IMR-90 (cell line): ENCODE data around the gene MAP3K13. TPM values are rescaled to one million over a fixed set of nuclear protein-coding genes. Genes with fewer than 3 reads are reported as not detected.

Experiments
- ATAC-seq: fragments of 200-7000 bp; cut with Tn5 transposase; 2 replicates; pipeline ENCODE4 v1.9.1; 2020; ENCODE audit warnings: low read depth, mild to moderate bottlenecking, moderate library complexity
- BruUV-seq: library from RNA; stranded (reverse); fragments of 400-500 nt; replicated peaks from 2 replicates; lab custom pipeline; 2021; lab: Mats Ljungman, UMichigan
- CTCF ChIA-PET: fragments of 300-600 bp; formaldehyde crosslinking; extraction: SDS; loops from one replicate; lab custom pipeline; 2021; ENCODE audit warnings: antibody characterized with exemption; lab: Yijun Ruan, JAX
- POLR2A ChIA-PET: fragments of 300-600 bp; sonication (Branson Sonifier 250); formaldehyde crosslinking; loops from one replicate; lab custom pipeline; 2022; ENCODE audit warnings: antibody characterized with exemption; ENCODE audit not compliant: unreplicated experiment; lab: Charles Lee
- DNase-seq: peaks from one replicate; pipeline ENCODE4 v3.0.0; 2013
- H2AFZ ChIP-seq: replicated peaks from 2 replicates; pipeline ENCODE3; 2013; ENCODE audit warnings: low read length, mild to moderate bottlenecking; ENCODE audit not compliant: poor library complexity
- H2AK5ac ChIP-seq: 2 replicates; pipeline ENCODE4 v1.6.1; 2013; ENCODE audit warnings: low read depth, low read length, inconsistent platforms
- H2AK9ac ChIP-seq: replicated peaks from 2 replicates; pipeline ENCODE3; 2013; ENCODE audit warnings: mild to moderate bottlenecking, low read depth, low read length, moderate library complexity; ENCODE audit not compliant: poor library complexity
- H2BK120ac ChIP-seq: 2 replicates; pipeline ENCODE4 v1.6.1; 2013; ENCODE audit warnings: low read depth, low read length, inconsistent platforms
- H2BK15ac ChIP-seq: 3 replicates; pipeline ENCODE4 v1.6.1; 2013; ENCODE audit warnings: low read depth, low read length, inconsistent platforms
- H2BK20ac ChIP-seq: 2 replicates; pipeline ENCODE4 v1.6.1; 2013; ENCODE audit warnings: low read depth, mild to moderate bottlenecking, inconsistent platforms, low read length, moderate library complexity
- H2BK5ac ChIP-seq: 2 replicates; pipeline ENCODE4 v1.6.1; 2013; ENCODE audit warnings: mild to moderate bottlenecking, low read depth, low read length, inconsistent platforms; ENCODE audit not compliant: poor library complexity, severe bottlenecking
- H3K14ac ChIP-seq: replicated peaks from 2 replicates; pipeline ENCODE4 v1.6.1; 2013; ENCODE audit warnings: low read depth, low read length, inconsistent platforms
- H3K18ac ChIP-seq: 2 replicates; pipeline ENCODE4 v1.6.1; 2013; ENCODE audit warnings: low read depth, low read length, control low read depth
- H3K23ac ChIP-seq: 2 replicates; pipeline ENCODE4 v1.6.1; 2013; ENCODE audit warnings: low read depth, low read length, inconsistent platforms
- H3K27ac ChIP-seq: 2 replicates; pipeline ENCODE4 v1.5.1; 2013; ENCODE audit warnings: mild to moderate bottlenecking, control low read depth, low read length; ENCODE audit not compliant: insufficient read depth
- H3K27me3 ChIP-seq: 2 replicates; pipeline ENCODE4 v1.6.1; 2013; ENCODE audit warnings: low read length; ENCODE audit not compliant: control insufficient read depth, insufficient read depth
- H3K36me3 ChIP-seq: 2 replicates; pipeline ENCODE4 v1.6.1; 2013; ENCODE audit warnings: low read length, mixed read lengths; ENCODE audit not compliant: control insufficient read depth, insufficient read depth
- H3K4ac ChIP-seq: 2 replicates; pipeline ENCODE4 v1.6.1; 2013; ENCODE audit warnings: low read depth, low read length, inconsistent platforms
- H3K4me1 ChIP-seq: 2 replicates; pipeline ENCODE4 v1.6.1; 2013; ENCODE audit warnings: low read length, mixed read lengths; ENCODE audit not compliant: control insufficient read depth, insufficient read depth
- H3K4me2 ChIP-seq: 2 replicates; pipeline ENCODE4 v1.6.1; 2013; ENCODE audit warnings: low read depth, mild to moderate bottlenecking, control low read depth, low read length, moderate library complexity
- H3K4me3 ChIP-seq: 2 replicates; pipeline ENCODE4 v1.5.1; 2013; ENCODE audit warnings: low read depth, mild to moderate bottlenecking, control low read depth, low read length, moderate library complexity; ENCODE audit not compliant: insufficient read depth
- H3K56ac ChIP-seq: 2 replicates; pipeline ENCODE4 v1.6.1; 2013; ENCODE audit warnings: low read length, inconsistent platforms; ENCODE audit not compliant: insufficient read depth; ENCODE audit errors: extremely low read depth
- H3K79me1 ChIP-seq, 2 experiments: 2 replicates each; pipeline ENCODE4 v1.6.1; 2013; ENCODE audit warnings: low read length in 2 of 2, inconsistent platforms in 1 of 2, low read depth in 1 of 2
- H3K9ac ChIP-seq: 2 replicates; pipeline ENCODE4 v1.6.1; 2013; ENCODE audit warnings: low read depth, low read length, control low read depth
- H3K9me1 ChIP-seq: 2 replicates; pipeline ENCODE4 v1.6.1; 2013; ENCODE audit warnings: low read length, inconsistent platforms; ENCODE audit not compliant: insufficient read depth
- H3K9me3 ChIP-seq: 2 replicates; pipeline ENCODE4 v1.6.1; 2013; ENCODE audit warnings: low read length; ENCODE audit not compliant: control insufficient read depth, insufficient read depth
- H4K20me1 ChIP-seq: 2 replicates; pipeline ENCODE4 v1.6.1; 2013; ENCODE audit warnings: low read length, inconsistent platforms; ENCODE audit not compliant: insufficient read depth
- H4K5ac ChIP-seq: 2 replicates; pipeline ENCODE4 v1.6.1; 2013; ENCODE audit warnings: mild to moderate bottlenecking, low read depth, low read length, control low read depth
- H4K8ac ChIP-seq, 2 experiments: 2 replicates each; pipeline ENCODE4 v1.6.1; 2013; ENCODE audit warnings: low read depth in 2 of 2, low read length in 2 of 2, control low read depth in 1 of 2, inconsistent platforms in 1 of 2
- H4K91ac ChIP-seq: 2 replicates; pipeline ENCODE4 v1.6.1; 2013; ENCODE audit warnings: low read depth, low read length, inconsistent platforms; ENCODE audit not compliant: insufficient read depth
- MXI1 ChIP-seq: IDR thresholded peaks from 2 replicates; pipeline ENCODE4 v1.6.1; 2012; ENCODE audit warnings: low read depth, mild to moderate bottlenecking, low read length, moderate library complexity, borderline replicate concordance
- SMC3 ChIP-seq: fragments of 150-350 bp; IDR thresholded peaks from 2 replicates; pipeline ENCODE4 v1.6.1; 2016; ENCODE audit warnings: low read depth, mild to moderate bottlenecking, antibody characterized with exemption, low read length, moderate library complexity
- WGBS, 2 experiments: methylation state at CpG; one replicate each; pipeline versions ENCODE4 v1.1.5 to v1.1.7; 2013; ENCODE audit warnings: missing lambda C conversion rate in 2 of 2; ENCODE audit not compliant: insufficient read length in 1 of 2; ENCODE audit errors: extremely low coverage in 2 of 2; 5-methylcytosine and 5-hydroxymethylcytosine counted together
- dilution Hi-C: fragments of 300-500 bp; cut with HindIII; formaldehyde crosslinking; loops from one replicate; pipeline ENCODE4 v1.14.3; 2018; ENCODE audit warnings: low sequenced_read_pairs; ENCODE audit not compliant: unreplicated experiment
- in situ Hi-C: fragments of 300-500 bp; cut with MboI; formaldehyde crosslinking; loops from 3 replicates; pipeline ENCODE4 v1.14.3; 2019; ENCODE audit warnings: low sequenced_read_pairs, inconsistent platforms, mixed read lengths
- intact Hi-C: fragments of 100-400 bp; cut with micrococcal nuclease; formaldehyde crosslinking; loops from 2 replicates; pipeline ENCODE4 v1.10.0; 2022
- polyA plus RNA-seq, 3 experiments: library from polyadenylated mRNA; depleted of rRNA; stranded (reverse); fragments of >200 nt; gene quantifications; 2 replicates each; pipeline ENCODE4 v1.2.3, GENCODE V29; 2012; ENCODE audit warnings: low replicate concordance in 1 of 3
- total RNA-seq: library from RNA; depleted of rRNA; stranded (reverse); fragments of >200 nt; gene quantifications from 2 replicates; pipeline ENCODE4 v1.2.3, GENCODE V29; 2012

Gene MAP3K13
- total and polyA plus RNA-seq, 2 of the 4 experiments (the other 2 are of a cell fraction) = 9.9 to 17.6 TPM

DNA sequence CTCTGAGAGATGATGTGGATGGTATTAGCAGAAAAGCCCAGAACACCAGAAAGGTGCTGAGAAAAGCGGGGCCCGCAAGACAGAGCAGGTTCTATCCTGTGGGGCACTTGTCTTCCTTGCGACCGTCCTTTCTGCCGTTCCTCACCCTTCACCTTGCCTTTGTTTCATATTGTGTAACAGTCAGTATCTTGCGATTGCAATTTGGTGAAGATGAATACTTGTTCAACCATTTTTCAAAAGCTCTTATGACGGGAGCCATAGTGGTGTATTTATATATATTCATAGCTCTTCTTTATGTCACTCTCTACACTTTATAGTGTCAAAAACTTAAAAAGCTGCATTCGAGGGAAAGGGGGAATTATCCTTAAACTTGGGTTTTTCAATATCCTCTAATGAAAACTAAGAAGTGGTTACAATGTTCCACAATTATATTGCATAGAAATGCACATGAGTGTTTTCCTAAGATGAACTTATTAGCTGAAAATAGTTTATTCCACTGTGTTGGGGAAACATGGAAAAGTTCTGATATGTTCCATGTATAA is 797 bp downstream of the MAP3K13 start:
- H4K20me1 ChIP-seq = peaks cover 2% of the 10 kb centered on the region; the same call in 1 of the 2 replicates
- peaks cover 5% of the 10 kb centered on the region for H3K27me3 ChIP-seq
- TF ChIP-seq MXI1 = no peak
- TF ChIP-seq SMC3 = no peak
- DNase-seq (no peak), ATAC-seq (no peak; the same call in 1 of the 2 replicates)
- H4K5ac ChIP-seq = no peak overlapping the region
- peak overlapping the region; percentile 45 for H3K4me3 ChIP-seq
- no peaks in the 10 kb centered on the region for H3K4me1 ChIP-seq
- intact Hi-C loops (loop anchor here (5.0 kb wide), 1 partner anchor 194 kb away; no protein-coding TSS in a partner anchor), dilution Hi-C loops (no loop called here), in situ Hi-C loops (no loop called here)
- BruUV-seq = no TSS peak
- no peak overlapping the region for H2BK20ac ChIP-seq
- no peaks in the 10 kb centered on the region for H3K9me3 ChIP-seq
- H2AK9ac ChIP-seq = no peak overlapping the region
- no peak overlapping the region for H3K14ac ChIP-seq
- H2BK15ac ChIP-seq = no peak overlapping the region
- peak overlapping the region; percentile 29 for H3K23ac ChIP-seq
- H3K4ac ChIP-seq = no peak overlapping the region
- H3K79me1 ChIP-seq = no peaks in the 10 kb centered on the region
- H3K56ac ChIP-seq = no peak overlapping the region
- no peak overlapping the region for H3K27ac ChIP-seq
- no peak overlapping the region for H2BK120ac ChIP-seq
- no peaks in the 10 kb centered on the region for H3K9me1 ChIP-seq
- peak overlapping the region; percentile 72 for H3K4me2 ChIP-seq
- H2BK5ac ChIP-seq = no peak overlapping the region
- peak overlapping the region; percentile 47 for H3K9ac ChIP-seq
- H3K18ac ChIP-seq = no peak overlapping the region
- H3K36me3 ChIP-seq = no peaks in the 10 kb centered on the region
- CTCF ChIA-PET = interaction anchor here (1.0 to 1.2 kb wide), 3 partner anchors 10 to 297 kb away, joined by 3 to 5 read pairs (median 3); partner anchors contain the start of gene SENP2
- no peak overlapping the region for H4K91ac ChIP-seq
- WGBS, 2 experiments = no CpG with 5 or more reads among the region's 8 CpGs
- peak overlapping the region; percentile 82 for H2AFZ ChIP-seq
- H4K8ac ChIP-seq = peak overlapping the region in 1 of 2 experiments; percentile 26; a peak in 1 of 4 replicates
- no peak overlapping the region for H2AK5ac ChIP-seq
- POLR2A ChIA-PET = no interaction called here
